M059J (cell line): Measurements from ENCODE around the gene NADSYN1. TPM values are rescaled to one million over a fixed set of nuclear protein-coding genes. Genes with fewer than 3 reads are reported as not detected.
A peak's percentile ranks its signal among the peaks of the same experiment; 100 is the strongest.

Source experiments
- DNase-seq: peaks from one replicate; pipeline ENCODE4 v3.0.0-alpha.2; 2012; ENCODE audit warnings: low read depth
- total RNA-seq: library from RNA; depleted of rRNA; stranded (reverse); fragments of >200 nt; shearing (Covaris generic); gene quantifications from 2 replicates; pipeline ENCODE4 v1.2.3, GENCODE V29; 2014

Gene NADSYN1
- total RNA-seq, 1 experiment from 2014 or later, result 23.8 TPM

GRCh38 chr11:71433648-71434450, 19.2 kb upstream of the NADSYN1 start:
- DNase-seq, result no peak

- no peak for DNase-seq
Measured at GRCh38 chr11:71434576-71435130, 18.4 kb upstream of the NADSYN1 start.

- no peak for DNase-seq
Measured at GRCh38 chr11:71435278-71435951, 17.6 kb upstream of the NADSYN1 start.

GRCh38 chr11:71436861-71437260, 16.1 kb upstream of the NADSYN1 start:
- DNase-seq, result no peak

- no peak for DNase-seq
Measured at GRCh38 chr11:71437399-71437798, 15.6 kb upstream of the NADSYN1 start.

GRCh38 chr11:71437879-71438278, 15.1 kb upstream of the NADSYN1 start:
- no peak for DNase-seq

- DNase-seq, result no peak
Measured at GRCh38 chr11:71438650-71439049, 14.4 kb upstream of the NADSYN1 start.

GRCh38 chr11:71440021-71440755, 12.8 kb upstream of the NADSYN1 start:
- DNase-seq, result no peak

- no peak for DNase-seq
Measured at GRCh38 chr11:71441251-71441650, 11.8 kb upstream of the NADSYN1 start.

GRCh38 chr11:71442123-71442522, 10.9 kb upstream of the NADSYN1 start:
- no peak for DNase-seq

GRCh38 chr11:71442880-71443279, 10.1 kb upstream of the NADSYN1 start:
- DNase-seq, result no peak

GRCh38 chr11:71443736-71444445, 9.1 kb upstream of the NADSYN1 start:
- DNase-seq, result no peak

- no peak for DNase-seq
Measured at GRCh38 chr11:71444811-71445210, 8.2 kb upstream of the NADSYN1 start.

GRCh38 chr11:71446150-71446549, 6.9 kb upstream of the NADSYN1 start:
- no peak for DNase-seq

- DNase-seq, result peak; percentile 40
Measured at GRCh38 chr11:71446942-71447688, 5.9 kb upstream of the NADSYN1 start.

- peak; percentile 11 for DNase-seq
Measured at GRCh38 chr11:71447791-71448256, 5.2 kb upstream of the NADSYN1 start.

GRCh38 chr11:71448257-71449171, 4.5 kb upstream of the NADSYN1 start, which contains the start of gene DHCR7:
TSS of gene DHCR7 (minus strand) at chr11:71448393. CDS start at chr11:71444952, 3,441 bp downstream.
- peak; percentile 91 for DNase-seq

- no peak for DNase-seq
Measured at GRCh38 chr11:71449596-71449995, 3.4 kb upstream of the NADSYN1 start.

GRCh38 chr11:71450507-71450906, 2.5 kb upstream of the NADSYN1 start:
- no peak for DNase-seq
